Endothelial cell of umbilical vein (primary cell): ENCODE data around the gene MAML3.

Source experiments
- EZH2 ChIP-seq: IDR thresholded peaks from 2 replicates; pipeline ENCODE4 v1.6.1; 2012; ENCODE audit warnings: borderline replicate concordance, low read depth, mild to moderate bottlenecking, moderate library complexity, low read length, inconsistent platforms; ENCODE audit not compliant: severe bottlenecking
- FOS ChIP-seq: IDR thresholded peaks from 2 replicates; pipeline ENCODE4 v1.6.1; 2011; ENCODE audit warnings: mild to moderate bottlenecking, low read length, moderate library complexity, borderline replicate concordance; ENCODE audit not compliant: insufficient read depth
- GATA2 ChIP-seq: IDR thresholded peaks from 2 replicates; pipeline ENCODE4 v1.7.0; 2011; ENCODE audit warnings: low read depth, mild to moderate bottlenecking, moderate library complexity, mixed read lengths, low read length; ENCODE audit not compliant: insufficient read length, insufficient read depth
- JUN ChIP-seq: IDR thresholded peaks from 2 replicates; pipeline ENCODE4 v1.6.1; 2011; ENCODE audit warnings: borderline replicate concordance, low read depth; ENCODE audit not compliant: insufficient read length, insufficient read depth
- MYC ChIP-seq: IDR thresholded peaks from one replicate; pipeline ENCODE4 v1.6.1; 2011; ENCODE audit warnings: mild to moderate bottlenecking, low read depth, low read length
- POLR2A ChIP-seq: IDR thresholded peaks from 2 replicates; pipeline ENCODE4 v1.6.1; 2012; ENCODE audit warnings: low read depth, mild to moderate bottlenecking, control low read depth, low read length
- POLR2AphosphoS5 ChIP-seq: IDR thresholded peaks from 2 replicates; pipeline ENCODE4 v1.6.1; 2012; ENCODE audit warnings: low read depth, mild to moderate bottlenecking, control low read depth, low read length, moderate library complexity; ENCODE audit not compliant: insufficient read depth
- TF ChIP-seq, protein P1 (sequence below), 2 donors: IDR thresholded peaks; 1 replicate in 1 of 2; 2 replicates in 1 of 2; pipeline ENCODE4 v1.5.1; 2011; ENCODE audit warnings: low read length in 2 of 2, mild to moderate bottlenecking in 2 of 2, moderate library complexity in 2 of 2, control low read depth in 1 of 2, inconsistent platforms in 1 of 2, low read depth in 1 of 2; ENCODE audit not compliant: insufficient read depth in 1 of 2; ENCODE audit errors: extremely low read depth in 1 of 2
- TF ChIP-seq, protein P2 (sequence below): IDR thresholded peaks from 2 replicates; pipeline ENCODE4 v1.6.1; 2011; ENCODE audit not compliant: insufficient read depth, insufficient read length

DNA sequence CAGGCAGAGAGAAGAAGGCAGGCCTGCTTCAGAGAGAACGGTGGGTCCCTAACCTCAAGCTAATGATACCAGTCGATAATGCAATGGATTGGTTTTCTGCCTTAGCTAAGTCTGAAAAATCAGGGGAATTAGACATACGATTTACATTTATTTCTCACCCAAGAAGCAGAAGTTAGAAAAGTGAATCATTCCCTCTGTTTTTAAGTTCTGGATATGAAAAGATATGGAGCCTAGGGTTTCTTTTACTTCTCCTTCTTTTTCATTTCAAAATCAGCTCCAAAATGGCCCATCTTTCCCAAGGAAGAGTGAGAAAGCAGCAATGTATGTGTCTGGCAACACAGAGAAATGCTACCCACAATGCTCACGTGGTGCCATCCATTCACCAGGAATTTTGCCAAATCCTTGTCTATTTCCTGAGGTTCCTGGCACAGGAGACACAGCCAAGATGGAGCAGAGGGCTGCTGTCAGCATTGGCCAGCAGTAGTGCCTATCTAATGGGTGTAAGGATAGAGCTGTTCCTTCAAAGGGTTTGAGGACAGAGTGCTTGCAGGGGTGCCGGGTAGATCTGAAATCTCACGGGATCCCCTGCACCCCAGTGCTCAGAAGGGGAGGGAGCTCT lies 231.5 kb downstream of the MAML3 start:
- TF ChIP-seq, protein P1, sequence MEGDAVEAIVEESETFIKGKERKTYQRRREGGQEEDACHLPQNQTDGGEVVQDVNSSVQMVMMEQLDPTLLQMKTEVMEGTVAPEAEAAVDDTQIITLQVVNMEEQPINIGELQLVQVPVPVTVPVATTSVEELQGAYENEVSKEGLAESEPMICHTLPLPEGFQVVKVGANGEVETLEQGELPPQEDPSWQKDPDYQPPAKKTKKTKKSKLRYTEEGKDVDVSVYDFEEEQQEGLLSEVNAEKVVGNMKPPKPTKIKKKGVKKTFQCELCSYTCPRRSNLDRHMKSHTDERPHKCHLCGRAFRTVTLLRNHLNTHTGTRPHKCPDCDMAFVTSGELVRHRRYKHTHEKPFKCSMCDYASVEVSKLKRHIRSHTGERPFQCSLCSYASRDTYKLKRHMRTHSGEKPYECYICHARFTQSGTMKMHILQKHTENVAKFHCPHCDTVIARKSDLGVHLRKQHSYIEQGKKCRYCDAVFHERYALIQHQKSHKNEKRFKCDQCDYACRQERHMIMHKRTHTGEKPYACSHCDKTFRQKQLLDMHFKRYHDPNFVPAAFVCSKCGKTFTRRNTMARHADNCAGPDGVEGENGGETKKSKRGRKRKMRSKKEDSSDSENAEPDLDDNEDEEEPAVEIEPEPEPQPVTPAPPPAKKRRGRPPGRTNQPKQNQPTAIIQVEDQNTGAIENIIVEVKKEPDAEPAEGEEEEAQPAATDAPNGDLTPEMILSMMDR (IDR thresholded peaks at IDR 0.05; ENCODE audit: extremely low read depth in 1 of 2, insufficient read depth in 1 of 2, low read depth in 1 of 2, low read length in 2 of 2) = no peak
- TF ChIP-seq GATA2 (no peak), POLR2AphosphoS5 (no peak), EZH2 (no peak), POLR2A (no peak), FOS (no peak), JUN (no peak), MYC (no peak)
- TF ChIP-seq, protein P2, sequence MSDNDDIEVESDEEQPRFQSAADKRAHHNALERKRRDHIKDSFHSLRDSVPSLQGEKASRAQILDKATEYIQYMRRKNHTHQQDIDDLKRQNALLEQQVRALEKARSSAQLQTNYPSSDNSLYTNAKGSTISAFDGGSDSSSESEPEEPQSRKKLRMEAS = peak; percentile 68
